ENCODE data around the gene UGT3A2. TPM values are rescaled to one million over a fixed set of nuclear protein-coding genes. Genes with fewer than 3 reads are reported as not detected.
"Not testable (repeated sequence)": the region's sequence is repeated elsewhere in the genome, so short reads cannot be mapped to it uniquely, and the experiment has no call there.

UGT3A2 gene
- total RNA-seq, 1 donor from 2014 or later = 0.79 TPM

- H3K27ac Mint-ChIP-seq (ENCODE audit: unreplicated experiment) = no peak overlapping the region
- peaks cover 3% of the 10 kb centered on the region for H3K27me3 Mint-ChIP-seq (ENCODE audit: low read depth)
- no peak for TF ChIP-seq CTCF (conservative IDR thresholded peaks at IDR 0.05)
- no peaks in the 10 kb centered on the region for H3K4me1 Mint-ChIP-seq
- DNase-seq (ENCODE audit: low read depth, low spot score) = no peak
- H3K36me3 Mint-ChIP-seq (ENCODE audit: low read depth) = peaks cover 3% of the 10 kb centered on the region
- peaks cover 10% of the 10 kb centered on the region for H3K9me3 Mint-ChIP-seq
- H3K4me3 Mint-ChIP-seq = no peak overlapping the region
Measured at GRCh38 chr5:36028816-36029465, 37.7 kb downstream of the UGT3A2 start.

- Mint-ChIP-seq H3K4me3 (no peak overlapping the region), H3K9me3 (peaks cover 11% of the 10 kb centered on the region), H3K27me3 (ENCODE audit: low read depth) (peaks cover 3% of the 10 kb centered on the region), H3K36me3 (ENCODE audit: low read depth) (peaks cover 3% of the 10 kb centered on the region), H3K4me1 (no peaks in the 10 kb centered on the region), H3K27ac (ENCODE audit: unreplicated experiment) (no peak overlapping the region)
- no peak for TF ChIP-seq CTCF (conservative IDR thresholded peaks at IDR 0.05)
- DNase-seq (ENCODE audit: low read depth, low spot score) = no peak
Measured at GRCh38 chr5:36027711-36028110, 39.0 kb downstream of the UGT3A2 start.

DNA sequence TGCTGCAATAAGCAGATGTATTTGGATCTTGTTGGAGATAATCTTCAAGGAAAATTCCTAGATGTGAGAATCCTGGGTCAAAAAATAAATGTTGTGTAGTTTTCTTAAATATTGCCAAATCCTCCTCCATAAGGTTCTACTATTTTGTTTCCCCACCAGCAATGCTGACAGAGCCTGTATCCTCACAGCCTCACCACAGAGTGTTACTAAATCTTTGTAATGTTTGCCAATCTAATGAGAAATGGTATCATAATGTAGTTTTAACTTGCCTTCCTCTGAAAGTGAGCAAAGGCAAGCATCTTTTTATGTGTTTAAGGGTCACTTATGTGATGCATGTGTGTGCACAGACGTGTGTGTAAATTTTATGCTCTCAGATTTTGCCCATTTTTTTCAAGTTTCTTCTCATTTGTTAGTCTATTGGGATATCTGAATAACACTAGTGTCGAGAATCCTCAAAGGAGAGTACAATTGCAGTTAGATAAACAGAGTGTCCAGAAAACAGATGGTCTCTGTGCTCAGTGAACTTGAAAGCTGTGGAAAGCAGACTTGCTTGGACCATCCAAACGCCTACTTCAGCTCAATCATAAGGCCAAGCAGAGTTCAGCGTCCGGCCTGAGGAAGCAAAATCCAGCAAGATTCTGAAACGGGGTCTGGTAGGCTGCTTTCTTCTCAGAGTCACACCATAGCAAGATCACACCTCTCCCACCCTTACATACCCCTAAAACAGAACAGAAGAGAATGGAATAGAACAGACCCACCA, 39.8 kb downstream of the UGT3A2 start:
- DNase-seq (ENCODE audit: low read depth, low spot score) = no peak
- H3K4me3 Mint-ChIP-seq = no peak overlapping the region
- H3K27ac Mint-ChIP-seq (ENCODE audit: unreplicated experiment) = no peak overlapping the region
- H3K9me3 Mint-ChIP-seq = peaks cover 10% of the 10 kb centered on the region
- no peak for TF ChIP-seq CTCF (conservative IDR thresholded peaks at IDR 0.05)
- peaks cover 3% of the 10 kb centered on the region for H3K27me3 Mint-ChIP-seq (ENCODE audit: low read depth)
- peaks cover 3% of the 10 kb centered on the region for H3K36me3 Mint-ChIP-seq (ENCODE audit: low read depth)
- no peaks in the 10 kb centered on the region for H3K4me1 Mint-ChIP-seq

DNA sequence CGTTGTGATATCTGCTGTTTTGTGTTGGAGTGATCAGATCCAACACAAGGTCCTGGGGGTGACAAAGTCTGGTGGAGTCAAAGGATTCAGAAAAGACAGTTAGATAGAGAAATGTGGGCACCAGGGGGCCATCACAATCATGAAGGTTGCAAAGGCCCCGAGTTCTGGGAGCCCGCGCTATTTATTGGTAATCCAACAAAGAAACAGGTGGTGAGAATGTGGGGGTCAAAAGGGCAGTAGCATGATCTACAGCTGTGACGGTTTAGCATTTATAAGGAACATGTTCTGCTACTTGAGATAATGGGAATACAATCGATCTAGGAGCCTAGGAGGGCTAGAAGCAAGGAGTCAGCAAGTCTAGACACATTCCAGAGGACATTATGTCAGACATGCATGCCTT, 44.4 kb downstream of the UGT3A2 start:
- not testable (repeated sequence) for H3K27me3 Mint-ChIP-seq (ENCODE audit: low read depth); H3K4me3 Mint-ChIP-seq; DNase-seq (ENCODE audit: low read depth, low spot score); H3K27ac Mint-ChIP-seq (ENCODE audit: unreplicated experiment); H3K36me3 Mint-ChIP-seq (ENCODE audit: low read depth); H3K4me1 Mint-ChIP-seq
- peaks cover 15% of the 10 kb centered on the region for H3K9me3 Mint-ChIP-seq

- H3K9me3 Mint-ChIP-seq = peaks cover 18% of the 10 kb centered on the region
- H3K27ac Mint-ChIP-seq (ENCODE audit: unreplicated experiment); H3K36me3 Mint-ChIP-seq (ENCODE audit: low read depth); DNase-seq (ENCODE audit: low read depth, low spot score); H3K27me3 Mint-ChIP-seq (ENCODE audit: low read depth); H3K4me1 Mint-ChIP-seq; H3K4me3 Mint-ChIP-seq: not testable (repeated sequence)
Measured at GRCh38 chr5:36019584-36019983, 47.1 kb downstream of the UGT3A2 start.

DNA sequence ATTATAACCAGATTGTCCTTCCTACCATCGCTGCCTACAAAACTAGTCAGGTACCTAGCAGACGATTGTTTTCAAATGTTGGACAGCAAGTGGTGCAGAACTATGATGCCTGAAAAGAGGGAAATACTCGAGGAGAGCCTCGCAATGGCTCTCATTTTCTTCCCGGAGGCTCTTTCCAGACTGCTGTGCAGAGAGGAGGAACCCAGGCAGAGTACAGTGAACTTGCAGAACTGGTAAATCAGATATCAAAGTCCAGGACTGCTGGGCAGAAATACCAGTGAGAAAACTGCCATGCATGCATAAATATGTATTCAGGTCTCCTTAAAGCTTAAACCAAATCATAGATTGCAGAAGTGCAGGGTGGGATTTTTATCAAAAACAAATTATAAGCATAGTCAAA, 49.1 kb downstream of the UGT3A2 start:
- no peak for DNase-seq (ENCODE audit: low read depth, low spot score)
- no peak for TF ChIP-seq CTCF (conservative IDR thresholded peaks at IDR 0.05)
- Mint-ChIP-seq H3K27ac (ENCODE audit: unreplicated experiment) (no peak overlapping the region), H3K36me3 (ENCODE audit: low read depth) (peaks cover 12% of the 10 kb centered on the region), H3K9me3 (peaks cover 24% of the 10 kb centered on the region), H3K4me3 (no peak overlapping the region), H3K27me3 (ENCODE audit: low read depth) (peaks cover 5% of the 10 kb centered on the region), H3K4me1 (no peaks in the 10 kb centered on the region)
